ENCODE data around the gene LYRM9. TPM values are rescaled to one million over a fixed set of nuclear protein-coding genes. Genes with fewer than 3 reads are reported as not detected.
"Not testable (repeated sequence)": the region's sequence is repeated elsewhere in the genome, so short reads cannot be mapped to it uniquely, and the experiment has no call there.

LYRM9 gene
- total RNA-seq, 1 donor from 2014 or later, result 11.9 TPM

- no peak for DNase-seq
Observed at GRCh38 chr17:27906226-27906580, 13.0 kb upstream of the LYRM9 start.

GRCh38 chr17:27905447-27906225 is 12.5 kb upstream of the LYRM9 start:
- no peak for DNase-seq

- DNase-seq, result no peak
Observed at GRCh38 chr17:27904534-27905446, 11.6 kb upstream of the LYRM9 start.

- no peak for DNase-seq
Observed at GRCh38 chr17:27904114-27904513, 10.9 kb upstream of the LYRM9 start.

- DNase-seq, result no peak
Observed at GRCh38 chr17:27899525-27899924, 6.4 kb upstream of the LYRM9 start.

- DNase-seq, result no peak
Observed at GRCh38 chr17:27898096-27898495, 4.9 kb upstream of the LYRM9 start.

GRCh38 chr17:27896701-27897100 is 3.5 kb upstream of the LYRM9 start:
- no peak for DNase-seq

GRCh38 chr17:27895940-27896535 is 2.9 kb upstream of the LYRM9 start:
- DNase-seq, result no peak

- no peak for DNase-seq
Observed at GRCh38 chr17:27895123-27895895, 2.1 kb upstream of the LYRM9 start.

GRCh38 chr17:27893841-27894503 is 807 bp upstream of the LYRM9 start:
- DNase-seq, result no peak

- DNase-seq, result no peak
Observed at GRCh38 chr17:27892542-27892865, 661 bp downstream of the LYRM9 start.

GRCh38 chr17:27891841-27892240 is 1.3 kb downstream of the LYRM9 start:
- no peak for DNase-seq

- DNase-seq, result no peak
Observed at GRCh38 chr17:27889711-27890251, 3.4 kb downstream of the LYRM9 start.

- DNase-seq, result no peak
Observed at GRCh38 chr17:27888945-27889344, 4.2 kb downstream of the LYRM9 start.

- no peak for DNase-seq
Observed at GRCh38 chr17:27888067-27888466, 5.1 kb downstream of the LYRM9 start.

- DNase-seq, result not testable (repeated sequence)
Observed at GRCh38 chr17:27886348-27886906, 6.7 kb downstream of the LYRM9 start.

- no peak for DNase-seq
Observed at GRCh38 chr17:27882162-27882840, 10.9 kb downstream of the LYRM9 start.

GRCh38 chr17:27879987-27880608 is 13.1 kb downstream of the LYRM9 start:
- peak; percentile 68 for DNase-seq

- no peak for DNase-seq
Observed at GRCh38 chr17:27878776-27879562, 14.2 kb downstream of the LYRM9 start.
